ENCODE results near the gene ATP9B.

ATP9B gene

GRCh38 chr18:79186649-79187048 lies 117.5 kb downstream of the ATP9B start:
- no peaks in the 10 kb centered on the region for H3K27me3 ChIP-seq (ENCODE audit: control insufficient read depth in 2 of 2, insufficient read depth in 2 of 2, low read length in 2 of 2)
- no peaks in the 10 kb centered on the region for H3K9me3 ChIP-seq (ENCODE audit: control insufficient read depth in 2 of 2, low read length in 2 of 2)
- no peak overlapping the region for H3K27ac ChIP-seq (ENCODE audit: low read depth in 2 of 2, low read length in 2 of 2)
- no peak overlapping the region for H3K9ac ChIP-seq (ENCODE audit: low read depth in 1 of 2, low read length in 2 of 2)
- H3K4me3 ChIP-seq (ENCODE audit: low read length in 2 of 2): no peak overlapping the region
- H3K36me3 ChIP-seq (ENCODE audit: control insufficient read depth in 2 of 2, insufficient read depth in 2 of 2, low read length in 2 of 2): peaks cover 3 to 5% of the 10 kb centered on the region in 2 donors
- H3K4me1 ChIP-seq (ENCODE audit: control insufficient read depth in 2 of 2, insufficient read depth in 2 of 2, low read length in 2 of 2): no peaks in the 10 kb centered on the region

- Histone ChIP-seq H3K27ac (ENCODE audit: low read depth in 2 of 2, low read length in 2 of 2) (no peak overlapping the region), H3K9ac (ENCODE audit: low read depth in 1 of 2, low read length in 2 of 2) (no peak overlapping the region)
These were observed 118.5 kb downstream of the ATP9B start for GRCh38 chr18:79187532-79188277.

GRCh38 chr18:79191418-79191817 lies 122.2 kb downstream of the ATP9B start:
- Histone ChIP-seq H3K4me3 (ENCODE audit: low read length in 2 of 2) (no peak overlapping the region), H3K9me3 (ENCODE audit: control insufficient read depth in 2 of 2, low read length in 2 of 2) (no peaks in the 10 kb centered on the region), H3K27ac (ENCODE audit: low read depth in 2 of 2, low read length in 2 of 2) (no peak overlapping the region), H3K9ac (ENCODE audit: low read depth in 1 of 2, low read length in 2 of 2) (no peak overlapping the region), H3K27me3 (ENCODE audit: control insufficient read depth in 2 of 2, insufficient read depth in 2 of 2, low read length in 2 of 2) (no peaks in the 10 kb centered on the region), H3K36me3 (ENCODE audit: control insufficient read depth in 2 of 2, insufficient read depth in 2 of 2, low read length in 2 of 2) (peaks cover 12 to 14% of the 10 kb centered on the region in 2 donors), H3K4me1 (ENCODE audit: control insufficient read depth in 2 of 2, insufficient read depth in 2 of 2, low read length in 2 of 2) (no peaks in the 10 kb centered on the region)

More at GRCh38 chr18:79187532-79188277, 118.5 kb downstream of the ATP9B start:
- Histone ChIP-seq H3K4me3 (ENCODE audit: low read length in 2 of 2) (no peak overlapping the region), H3K4me1 (ENCODE audit: control insufficient read depth in 2 of 2, insufficient read depth in 2 of 2, low read length in 2 of 2) (no peaks in the 10 kb centered on the region), H3K36me3 (ENCODE audit: control insufficient read depth in 2 of 2, insufficient read depth in 2 of 2, low read length in 2 of 2) (peaks cover 3 to 5% of the 10 kb centered on the region in 2 donors), H3K9me3 (ENCODE audit: control insufficient read depth in 2 of 2, low read length in 2 of 2) (no peaks in the 10 kb centered on the region), H3K27me3 (ENCODE audit: control insufficient read depth in 2 of 2, insufficient read depth in 2 of 2, low read length in 2 of 2) (no peaks in the 10 kb centered on the region)

GRCh38 chr18:79191956-79192355 lies 122.8 kb downstream of the ATP9B start:
- no peak overlapping the region for H3K9ac ChIP-seq (ENCODE audit: low read depth in 1 of 2, low read length in 2 of 2)
- no peak overlapping the region for H3K27ac ChIP-seq (ENCODE audit: low read depth in 2 of 2, low read length in 2 of 2)
- H3K4me3 ChIP-seq (ENCODE audit: low read length in 2 of 2): no peak overlapping the region
- H3K27me3 ChIP-seq (ENCODE audit: control insufficient read depth in 2 of 2, insufficient read depth in 2 of 2, low read length in 2 of 2): no peaks in the 10 kb centered on the region
- no peaks in the 10 kb centered on the region for H3K9me3 ChIP-seq (ENCODE audit: control insufficient read depth in 2 of 2, low read length in 2 of 2)
- peaks cover 12 to 14% of the 10 kb centered on the region in 2 donors for H3K36me3 ChIP-seq (ENCODE audit: control insufficient read depth in 2 of 2, insufficient read depth in 2 of 2, low read length in 2 of 2)
- no peaks in the 10 kb centered on the region for H3K4me1 ChIP-seq (ENCODE audit: control insufficient read depth in 2 of 2, insufficient read depth in 2 of 2, low read length in 2 of 2)

GRCh38 chr18:79193826-79194225 lies 124.6 kb downstream of the ATP9B start:
- H3K9me3 ChIP-seq (ENCODE audit: control insufficient read depth in 2 of 2, low read length in 2 of 2): no peaks in the 10 kb centered on the region
- peaks cover 12 to 14% of the 10 kb centered on the region in 2 donors for H3K36me3 ChIP-seq (ENCODE audit: control insufficient read depth in 2 of 2, insufficient read depth in 2 of 2, low read length in 2 of 2)
- no peaks in the 10 kb centered on the region for H3K4me1 ChIP-seq (ENCODE audit: control insufficient read depth in 2 of 2, insufficient read depth in 2 of 2, low read length in 2 of 2)
- no peaks in the 10 kb centered on the region for H3K27me3 ChIP-seq (ENCODE audit: control insufficient read depth in 2 of 2, insufficient read depth in 2 of 2, low read length in 2 of 2)
- no peak overlapping the region for H3K9ac ChIP-seq (ENCODE audit: low read depth in 1 of 2, low read length in 2 of 2)
- no peak overlapping the region for H3K27ac ChIP-seq (ENCODE audit: low read depth in 2 of 2, low read length in 2 of 2)
- H3K4me3 ChIP-seq (ENCODE audit: low read length in 2 of 2): no peak overlapping the region

- no peak overlapping the region for H3K27ac ChIP-seq (ENCODE audit: low read depth in 2 of 2, low read length in 2 of 2)
- no peak overlapping the region for H3K9ac ChIP-seq (ENCODE audit: low read depth in 1 of 2, low read length in 2 of 2)
- no peaks in the 10 kb centered on the region for H3K9me3 ChIP-seq (ENCODE audit: control insufficient read depth in 2 of 2, low read length in 2 of 2)
- H3K36me3 ChIP-seq (ENCODE audit: control insufficient read depth in 2 of 2, insufficient read depth in 2 of 2, low read length in 2 of 2): peaks cover 8 to 9% of the 10 kb centered on the region in 2 donors
- no peaks in the 10 kb centered on the region for H3K27me3 ChIP-seq (ENCODE audit: control insufficient read depth in 2 of 2, insufficient read depth in 2 of 2, low read length in 2 of 2)
- no peak overlapping the region for H3K4me3 ChIP-seq (ENCODE audit: low read length in 2 of 2)
- no peaks in the 10 kb centered on the region for H3K4me1 ChIP-seq (ENCODE audit: control insufficient read depth in 2 of 2, insufficient read depth in 2 of 2, low read length in 2 of 2)
These were observed 126.8 kb downstream of the ATP9B start for GRCh38 chr18:79195716-79196683.

- Histone ChIP-seq H3K36me3 (ENCODE audit: control insufficient read depth in 2 of 2, insufficient read depth in 2 of 2, low read length in 2 of 2) (peaks cover 8 to 9% of the 10 kb centered on the region in 2 donors), H3K9me3 (ENCODE audit: control insufficient read depth in 2 of 2, low read length in 2 of 2) (no peaks in the 10 kb centered on the region), H3K9ac (ENCODE audit: low read depth in 1 of 2, low read length in 2 of 2) (no peak overlapping the region)
These were observed 128.3 kb downstream of the ATP9B start for GRCh38 chr18:79197531-79197930.

GRCh38 chr18:79199691-79200374 lies 130.6 kb downstream of the ATP9B start:
- H3K27me3 ChIP-seq (ENCODE audit: control insufficient read depth in 2 of 2, insufficient read depth in 2 of 2, low read length in 2 of 2): no peaks in the 10 kb centered on the region
- H3K27ac ChIP-seq (ENCODE audit: low read depth in 2 of 2, low read length in 2 of 2): no peak overlapping the region
- H3K36me3 ChIP-seq (ENCODE audit: control insufficient read depth in 2 of 2, insufficient read depth in 2 of 2, low read length in 2 of 2): peaks cover 4 to 6% of the 10 kb centered on the region in 2 donors
- no peak overlapping the region for H3K4me3 ChIP-seq (ENCODE audit: low read length in 2 of 2)
- H3K9ac ChIP-seq (ENCODE audit: low read depth in 1 of 2, low read length in 2 of 2): no peak overlapping the region
- no peaks in the 10 kb centered on the region for H3K4me1 ChIP-seq (ENCODE audit: control insufficient read depth in 2 of 2, insufficient read depth in 2 of 2, low read length in 2 of 2)
- no peaks in the 10 kb centered on the region for H3K9me3 ChIP-seq (ENCODE audit: control insufficient read depth in 2 of 2, low read length in 2 of 2)

More at GRCh38 chr18:79197531-79197930, 128.3 kb downstream of the ATP9B start:
- H3K4me3 ChIP-seq (ENCODE audit: low read length in 2 of 2): no peak overlapping the region
- H3K27me3 ChIP-seq (ENCODE audit: control insufficient read depth in 2 of 2, insufficient read depth in 2 of 2, low read length in 2 of 2): no peaks in the 10 kb centered on the region
- H3K4me1 ChIP-seq (ENCODE audit: control insufficient read depth in 2 of 2, insufficient read depth in 2 of 2, low read length in 2 of 2): no peaks in the 10 kb centered on the region
- no peak overlapping the region for H3K27ac ChIP-seq (ENCODE audit: low read depth in 2 of 2, low read length in 2 of 2)

- no peaks in the 10 kb centered on the region for H3K9me3 ChIP-seq (ENCODE audit: control insufficient read depth in 2 of 2, low read length in 2 of 2)
- no peak overlapping the region for H3K9ac ChIP-seq (ENCODE audit: low read depth in 1 of 2, low read length in 2 of 2)
- no peak overlapping the region for H3K27ac ChIP-seq (ENCODE audit: low read depth in 2 of 2, low read length in 2 of 2)
- no peak overlapping the region for H3K4me3 ChIP-seq (ENCODE audit: low read length in 2 of 2)
- no peaks in the 10 kb centered on the region for H3K27me3 ChIP-seq (ENCODE audit: control insufficient read depth in 2 of 2, insufficient read depth in 2 of 2, low read length in 2 of 2)
- no peaks in the 10 kb centered on the region for H3K4me1 ChIP-seq (ENCODE audit: control insufficient read depth in 2 of 2, insufficient read depth in 2 of 2, low read length in 2 of 2)
- peaks cover 0 to 3% of the 10 kb centered on the region in 2 donors for H3K36me3 ChIP-seq (ENCODE audit: control insufficient read depth in 2 of 2, insufficient read depth in 2 of 2, low read length in 2 of 2)
These were observed 131.5 kb downstream of the ATP9B start for GRCh38 chr18:79200546-79201268.

All from mucosa of rectum (tissue), 2 donors.